Right hindlimb (tissue), 1 donor: ENCODE results near the gene NCAPG2.

Source experiments
- DNase-seq: peaks from one replicate; pipeline ENCODE4 v3.0.0-alpha.2; 2018

The NCAPG2 gene

GRCh38 chr7:158591944-158592343 is 112.7 kb downstream of the NCAPG2 start:
- DNase-seq: no peak

DNA sequence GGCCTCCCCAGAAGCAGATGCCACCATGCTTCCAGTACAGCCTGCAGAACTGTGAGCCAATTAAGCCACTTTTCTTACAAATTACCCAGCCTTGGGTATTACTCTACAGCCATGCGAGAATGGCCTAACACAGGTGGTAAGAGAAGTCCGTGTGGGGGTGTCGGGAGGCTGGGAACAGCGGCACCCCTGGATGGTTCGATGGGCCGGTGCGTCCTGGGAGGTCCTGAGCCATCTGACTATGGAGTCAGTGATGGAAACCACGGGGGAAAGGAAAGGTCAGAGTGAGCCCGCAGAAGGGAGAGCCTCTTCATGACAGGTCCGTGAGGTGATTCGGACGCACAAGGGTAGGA is 114.4 kb downstream of the NCAPG2 start:
- no peak for DNase-seq

DNA sequence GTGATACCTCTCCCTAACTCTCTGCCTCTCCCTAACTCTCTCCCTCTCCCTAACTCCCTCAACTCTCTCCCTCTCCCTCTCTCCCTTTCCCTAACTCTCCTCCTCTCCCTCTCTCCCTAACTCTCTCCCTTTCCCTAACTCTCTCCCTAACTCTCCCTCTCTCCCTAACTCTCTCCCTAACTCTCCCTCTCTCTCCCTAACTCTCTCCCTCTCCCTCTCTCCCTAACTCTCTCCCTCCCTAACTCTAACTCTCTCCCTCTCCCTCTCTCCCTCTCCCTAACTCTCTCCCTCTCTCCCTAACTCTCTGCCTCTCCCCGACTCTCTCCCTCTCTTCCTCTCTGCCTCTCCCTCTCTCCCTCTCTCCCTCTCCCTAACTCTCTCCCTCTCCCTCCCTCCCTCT is 115.0 kb downstream of the NCAPG2 start:
- no peak for DNase-seq

DNA sequence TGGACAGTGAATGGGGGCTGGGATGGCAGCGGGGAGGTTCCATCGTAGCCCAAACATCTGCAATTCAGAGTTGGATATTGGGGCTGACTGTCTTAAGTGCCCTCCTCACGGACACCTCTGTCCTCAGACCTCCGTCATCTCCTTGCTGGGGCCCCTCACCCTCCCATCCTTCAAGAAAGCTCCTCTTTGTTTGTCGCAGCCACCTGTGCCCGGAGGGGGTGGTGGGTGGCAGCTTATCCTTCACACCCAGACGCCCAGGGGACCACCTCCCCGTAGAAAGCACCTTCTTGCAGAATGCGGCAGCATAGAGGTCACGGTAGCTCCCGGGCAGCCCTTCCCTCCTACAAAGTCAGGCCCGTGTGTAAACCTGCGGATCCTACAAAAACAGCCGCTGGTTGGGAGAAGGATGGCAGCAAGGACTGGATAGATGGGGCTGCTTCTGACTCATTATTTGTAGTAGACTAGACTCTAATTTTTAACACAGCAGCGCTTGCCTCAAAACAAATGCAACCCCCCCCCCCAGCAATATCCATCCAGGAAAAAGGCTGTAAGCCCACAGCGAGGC is 115.6 kb downstream of the NCAPG2 start:
- no peak for DNase-seq

DNA sequence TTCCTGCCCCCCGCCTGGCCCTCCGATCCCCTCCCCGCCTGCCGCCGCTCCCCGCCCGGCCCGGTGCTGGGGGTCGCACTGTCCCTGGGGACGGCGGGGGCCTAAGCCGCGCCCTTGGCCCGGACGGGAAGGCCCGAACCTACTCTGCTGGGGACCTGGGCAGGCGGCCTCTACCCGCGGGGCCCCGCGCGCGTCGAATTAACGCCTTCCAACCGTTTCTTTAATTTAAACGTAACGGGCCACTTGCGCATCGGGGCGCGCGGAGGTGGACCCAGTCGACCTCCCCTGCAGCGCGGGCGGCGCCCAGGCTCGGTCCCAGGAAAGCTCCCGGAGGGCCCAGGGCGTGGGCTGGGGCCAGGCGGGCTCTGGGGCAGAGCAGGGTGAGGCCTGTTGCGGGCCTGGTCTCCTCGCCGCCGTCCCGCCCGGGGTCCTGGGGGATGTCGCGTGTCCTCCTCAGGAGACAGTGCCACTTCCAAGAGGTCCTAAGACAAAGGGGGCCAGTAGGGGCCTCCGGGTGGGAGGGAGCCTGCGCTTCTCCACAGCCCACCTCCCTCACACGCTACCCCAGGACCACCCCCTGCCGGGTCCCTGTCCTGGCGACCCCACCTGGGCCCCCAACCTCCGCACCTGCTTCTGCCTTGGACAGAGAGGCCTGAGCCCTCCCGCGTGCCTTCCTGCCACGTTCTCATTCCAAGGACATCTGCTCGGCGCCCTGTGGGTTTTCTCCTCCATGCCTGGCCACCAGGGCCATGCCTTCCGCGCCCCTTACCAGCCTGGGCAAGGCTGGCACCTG is 116.3 kb downstream of the NCAPG2 start:
- DNase-seq: peak; percentile 35

DNA sequence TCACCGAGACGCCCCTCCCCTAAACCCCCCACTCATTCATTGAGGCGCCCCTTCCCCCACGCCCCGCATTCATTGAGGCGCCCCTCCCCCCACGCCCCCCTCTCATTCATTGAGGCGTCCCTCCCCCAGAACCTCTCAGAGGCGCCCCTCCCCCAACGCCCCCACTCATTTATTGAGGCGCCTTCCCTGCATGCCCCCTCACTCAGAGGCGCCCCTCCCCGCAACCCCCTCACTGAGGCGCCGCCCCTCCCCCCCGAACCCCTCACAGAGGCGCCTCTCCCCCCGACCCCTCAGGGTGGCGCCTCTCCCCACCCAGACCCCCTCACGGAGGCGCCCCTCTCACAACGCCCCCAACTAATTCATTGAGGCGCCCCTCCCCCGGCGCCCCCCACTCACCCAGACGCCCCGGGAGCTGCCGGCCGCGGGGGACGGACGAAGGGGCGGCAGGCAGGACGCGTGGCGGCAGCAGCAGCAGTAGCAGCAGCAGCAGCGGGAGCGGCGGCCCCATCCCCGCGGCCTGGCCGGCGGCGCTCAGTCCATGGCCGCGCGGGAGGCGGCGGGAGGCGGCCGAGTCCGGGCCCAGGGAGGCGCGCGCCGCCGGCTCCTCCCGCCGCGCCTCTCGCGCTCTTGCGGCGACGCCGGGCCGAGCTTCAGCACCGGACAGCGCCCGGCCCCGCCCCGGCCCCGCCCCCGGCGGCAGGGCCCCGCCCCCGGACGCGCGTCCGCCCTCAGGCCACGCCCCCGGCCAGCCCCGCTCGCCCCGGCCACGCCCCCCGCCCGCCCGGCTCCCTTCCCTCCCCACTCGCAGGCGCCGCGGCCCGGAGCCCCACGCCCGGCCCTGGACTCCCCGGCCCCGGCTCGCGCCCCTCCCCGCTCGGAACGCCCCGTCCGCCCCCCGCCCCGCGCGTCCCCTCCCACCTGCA is 117.2 kb downstream of the NCAPG2 start, which contains the start of gene PTPRN2:
PTPRN2 (minus strand) TSS at position 662 of the 923 bp plus-strand sequence.
- DNase-seq: peak; percentile 76

GRCh38 chr7:158586499-158587161 is 118.0 kb downstream of the NCAPG2 start:
- DNase-seq: no peak

DNA sequence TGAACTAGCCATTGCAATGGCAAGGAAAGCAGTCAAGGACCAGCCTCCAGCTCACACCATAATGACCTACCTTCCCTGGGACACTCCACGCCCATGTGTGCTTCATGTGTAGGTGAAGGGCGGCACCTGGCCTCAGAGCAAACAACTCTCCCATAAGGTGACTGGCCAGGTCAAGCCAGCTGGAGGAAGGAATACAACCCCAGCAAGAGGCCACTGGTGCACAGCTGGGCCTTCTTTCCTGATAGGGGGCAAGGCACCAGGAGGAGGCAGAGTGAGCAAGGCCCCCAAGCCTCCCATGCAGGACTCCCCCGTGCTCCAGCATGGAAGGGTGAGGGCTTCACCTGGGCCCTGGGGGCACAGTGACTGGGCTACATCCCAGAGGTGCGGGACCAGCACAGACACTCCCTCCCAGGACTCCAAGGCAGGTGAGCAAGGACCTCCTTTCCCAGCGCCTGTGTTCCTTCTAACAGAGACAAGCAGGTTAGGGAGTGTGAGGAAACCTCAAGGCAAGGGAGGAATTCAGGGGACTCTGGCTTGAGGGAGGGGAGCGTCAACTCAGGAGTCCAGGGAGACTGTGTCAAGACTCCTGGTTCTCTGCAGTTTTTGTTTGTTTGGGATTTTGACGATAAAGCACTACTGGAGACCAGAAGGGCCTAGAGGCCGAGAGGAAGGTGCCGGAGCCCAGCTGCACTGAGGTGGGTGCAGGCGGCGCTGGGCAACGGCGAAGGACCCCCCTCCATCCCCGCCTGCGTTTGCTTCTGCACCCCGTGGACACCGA is 118.7 kb downstream of the NCAPG2 start:
- DNase-seq: no peak

DNA sequence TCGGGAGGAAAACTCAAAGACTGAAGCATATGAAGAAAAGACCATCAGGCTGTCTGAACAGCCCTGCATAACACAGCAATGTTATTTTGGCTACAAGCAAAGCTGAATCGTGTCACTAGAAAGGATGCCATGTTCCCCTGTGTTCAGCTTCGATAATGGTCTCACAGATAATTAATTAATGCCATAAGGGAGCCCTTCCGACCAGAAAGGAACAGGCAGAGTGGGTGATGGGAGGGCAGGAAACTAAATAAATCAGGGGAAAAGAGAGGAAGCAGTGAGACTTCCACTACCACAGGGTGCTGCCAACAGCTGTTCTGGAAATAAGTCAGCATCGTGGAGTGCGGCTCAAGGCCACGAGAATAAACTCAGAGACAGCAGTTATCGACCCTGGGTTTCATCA is 120.2 kb downstream of the NCAPG2 start:
- DNase-seq: no peak

- no peak for DNase-seq
Observed at GRCh38 chr7:158583810-158584209, 120.8 kb downstream of the NCAPG2 start.

GRCh38 chr7:158583143-158583542 is 121.5 kb downstream of the NCAPG2 start:
- no peak for DNase-seq

DNA sequence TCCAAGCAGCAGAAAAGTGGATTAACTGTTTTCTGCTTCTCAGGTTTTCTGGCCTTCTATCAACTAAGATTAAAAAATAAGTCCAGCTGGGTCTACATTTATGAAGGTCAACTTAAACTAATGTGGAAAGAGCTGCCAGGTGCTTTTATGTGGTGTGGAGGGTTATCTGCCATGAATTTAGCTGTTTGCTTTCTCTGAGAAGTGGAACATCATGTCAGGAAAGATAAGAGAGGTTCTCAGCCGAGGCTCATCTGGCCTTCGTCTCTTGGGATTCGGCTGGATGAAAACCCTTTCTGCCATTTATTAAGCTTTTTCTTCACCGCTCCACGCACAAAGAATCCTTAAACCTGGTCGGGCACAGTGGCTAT is 122.5 kb downstream of the NCAPG2 start:
- no peak for DNase-seq

- DNase-seq: no peak
Observed at GRCh38 chr7:158581440-158582088, 123.0 kb downstream of the NCAPG2 start.
